Measurements from ENCODE around the gene ANXA5. TPM values are rescaled to one million over a fixed set of nuclear protein-coding genes. Genes with fewer than 3 reads are reported as not detected.

The ANXA5 gene
- total and polyA plus RNA-seq, 2 experiments from 2014 or later = 129 to 181 TPM

GRCh38 chr4:121736735-121737351, 40.1 kb upstream of the ANXA5 start:
- H3K27me3 ChIP-seq (ENCODE audit: insufficient read depth) = peaks cover 12% of the 10 kb centered on the region; the same call in 1 of the 2 replicates
- H3K36me3 Mint-ChIP-seq (ENCODE audit: low read depth) = no peaks in the 10 kb centered on the region
- no peaks in the 10 kb centered on the region for H3K79me2 ChIP-seq (replicated peaks; ENCODE audit: insufficient read depth)
- H2AFZ ChIP-seq = no peak overlapping the region
- peaks cover 5% of the 10 kb centered on the region for H3K27me3 Mint-ChIP-seq (ENCODE audit: insufficient read depth, low read depth, poor library complexity)
- no peaks in the 10 kb centered on the region for H4K20me1 ChIP-seq (replicated peaks; ENCODE audit: insufficient read depth)
- H3K27ac Mint-ChIP-seq = no peak overlapping the region
- no peak overlapping the region for H3K27ac ChIP-seq (ENCODE audit: low read depth)
- DNase-seq (ENCODE audit: low spot score) (peak; percentile 76), ATAC-seq (peak; percentile 33)
- H3K9me2 ChIP-seq (ENCODE audit: insufficient read depth) = no peaks in the 10 kb centered on the region
- TF ChIP-seq CREB1 (CRISPR knock-in tag; IDR thresholded peaks at IDR 0.05; ENCODE audit: low read depth) (no peak), CTCF (conservative IDR thresholded peaks at IDR 0.05; ENCODE audit: low read depth in 2 of 2) (peak; percentile 71 to 73)
- no peak overlapping the region for H3K4me2 ChIP-seq
- no peaks in the 10 kb centered on the region for H3F3A ChIP-seq (replicated peaks; ENCODE audit: low read depth)
- no peak overlapping the region for H3K4me3 Mint-ChIP-seq
- H3K4me1 Mint-ChIP-seq = peaks cover 13% of the 10 kb centered on the region
- no peaks in the 10 kb centered on the region for H3K36me3 ChIP-seq (ENCODE audit: insufficient read depth)
- no peaks in the 10 kb centered on the region for H3K9me3 Mint-ChIP-seq
- H3K4me1 ChIP-seq (ENCODE audit: insufficient read depth) = peaks cover 5% of the 10 kb centered on the region; the same call in 1 of the 2 replicates
- no peak overlapping the region for H3K4me3 ChIP-seq

GRCh38 chr4:121734571-121734970, 37.8 kb upstream of the ANXA5 start:
- no peak overlapping the region for H3K27ac ChIP-seq (ENCODE audit: low read depth)
- Mint-ChIP-seq H3K9me3 (no peaks in the 10 kb centered on the region), H3K36me3 (ENCODE audit: low read depth) (no peaks in the 10 kb centered on the region), H3K4me3 (no peak overlapping the region), H3K27ac (no peak overlapping the region), H3K4me1 (no peaks in the 10 kb centered on the region; the same call in 2 of the 3 replicates), H3K27me3 (ENCODE audit: insufficient read depth, low read depth, poor library complexity) (no peaks in the 10 kb centered on the region)
- H3K36me3 ChIP-seq (ENCODE audit: insufficient read depth) = no peaks in the 10 kb centered on the region
- 0 out of 2 replicates have a peak, but pooled peaks cover 2% of the 10 kb centered on the region for H3K27me3 ChIP-seq (ENCODE audit: insufficient read depth)
- no peak overlapping the region for H2AFZ ChIP-seq
- H3K79me2 ChIP-seq (replicated peaks; ENCODE audit: insufficient read depth) = no peaks in the 10 kb centered on the region
- H3K9me2 ChIP-seq (ENCODE audit: insufficient read depth) = no peaks in the 10 kb centered on the region
- TF ChIP-seq ZNF462 (CRISPR knock-in tag; IDR thresholded peaks at IDR 0.05) (no peak), CREB1 (CRISPR knock-in tag; IDR thresholded peaks at IDR 0.05; ENCODE audit: low read depth) (no peak), JUNB (IDR thresholded peaks at IDR 0.05; ENCODE audit: unreplicated experiment) (no peak)
- H3K4me1 ChIP-seq (ENCODE audit: insufficient read depth) = no peaks in the 10 kb centered on the region
- no peaks in the 10 kb centered on the region for H3F3A ChIP-seq (replicated peaks; ENCODE audit: low read depth)
- ATAC-seq (no peak), DNase-seq (ENCODE audit: low spot score) (no peak)
- H4K20me1 ChIP-seq (replicated peaks; ENCODE audit: insufficient read depth) = no peaks in the 10 kb centered on the region
- no peak overlapping the region for H3K4me2 ChIP-seq
- no peak overlapping the region for H3K4me3 ChIP-seq
